Activated CD4-positive, alpha-beta T cell treated with anti-CD3 and anti-CD28 coated beads for 48 hours (primary cell): Measurements from ENCODE around the gene KCNJ1.
A peak's percentile ranks its signal among the peaks of the same experiment; 100 is the strongest.

Experiments
- DNase-seq: peaks from one replicate; pipeline ENCODE4 v3.0.0-alpha.2; 2020

The KCNJ1 gene

GRCh38 chr11:128867277-128867676 is at the start of gene KCNJ1:
KCNJ1 (minus strand) TSS chr11:128867296; CDS start chr11:128840243, 27,053 bp downstream.
- DNase-seq = peak; percentile 17

GRCh38 chr11:128916681-128917080 is 49.6 kb upstream of the KCNJ1 start:
- no peak for DNase-seq

- DNase-seq = no peak
Observed at GRCh38 chr11:128916037-128916572, 49.0 kb upstream of the KCNJ1 start.

GRCh38 chr11:128915149-128915521 is 48.0 kb upstream of the KCNJ1 start:
- DNase-seq = no peak

GRCh38 chr11:128914216-128915148 is 47.4 kb upstream of the KCNJ1 start:
- no peak for DNase-seq

GRCh38 chr11:128913806-128914205 is 46.7 kb upstream of the KCNJ1 start:
- no peak for DNase-seq

GRCh38 chr11:128911701-128912100 is 44.6 kb upstream of the KCNJ1 start:
- DNase-seq = no peak

GRCh38 chr11:128911239-128911638 is 44.1 kb upstream of the KCNJ1 start:
- DNase-seq = no peak

- DNase-seq = no peak
Observed at GRCh38 chr11:128910576-128910975, 43.5 kb upstream of the KCNJ1 start.

- no peak for DNase-seq
Observed at GRCh38 chr11:128909438-128910125, 42.5 kb upstream of the KCNJ1 start.

- DNase-seq = no peak
Observed at GRCh38 chr11:128908391-128909246, 41.5 kb upstream of the KCNJ1 start.

- DNase-seq = no peak
Observed at GRCh38 chr11:128907585-128907984, 40.5 kb upstream of the KCNJ1 start.

- no peak for DNase-seq
Observed at GRCh38 chr11:128906185-128907050, 39.3 kb upstream of the KCNJ1 start.

GRCh38 chr11:128905345-128906184 is 38.5 kb upstream of the KCNJ1 start:
- peak; percentile 60 for DNase-seq

GRCh38 chr11:128904656-128905344 is 37.7 kb upstream of the KCNJ1 start:
- DNase-seq = no peak

GRCh38 chr11:128904303-128904655 is 37.2 kb upstream of the KCNJ1 start:
- DNase-seq = no peak

GRCh38 chr11:128903248-128904061 is 36.4 kb upstream of the KCNJ1 start:
- no peak for DNase-seq

- no peak for DNase-seq
Observed at GRCh38 chr11:128902515-128903066, 35.5 kb upstream of the KCNJ1 start.
